Measurements from ENCODE around the gene SLC6A18. TPM values are rescaled to one million over a fixed set of nuclear protein-coding genes. Genes with fewer than 3 reads are reported as not detected.

Gene SLC6A18
- total RNA-seq, 1 donor from 2014 or later = not detected

DNA sequence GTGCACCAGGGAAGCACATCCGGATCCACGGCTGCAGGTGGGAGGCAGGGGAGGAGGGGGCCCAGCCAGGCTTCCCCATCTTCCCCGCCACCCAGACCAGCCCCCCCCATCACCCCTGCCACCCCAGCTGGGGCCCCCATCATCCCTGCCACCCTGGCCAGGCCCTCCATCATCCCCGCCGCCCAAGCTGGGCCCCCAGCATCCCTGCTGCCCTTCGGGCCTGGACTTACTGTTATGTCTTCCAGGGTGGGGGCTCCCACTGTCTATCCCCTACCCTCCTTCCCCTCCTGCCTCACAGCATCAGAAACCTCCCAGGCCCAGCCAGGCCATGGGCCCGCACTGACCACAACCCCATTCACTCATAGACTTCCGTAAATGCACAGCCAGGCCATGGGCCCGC is 27.5 kb downstream of the SLC6A18 start:
- Mint-ChIP-seq H3K9me3 (ENCODE audit: unreplicated experiment) (no peaks in the 10 kb centered on the region), H3K4me3 (ENCODE audit: unreplicated experiment) (no peak overlapping the region), H3K4me1 (ENCODE audit: low read depth, unreplicated experiment) (no peaks in the 10 kb centered on the region), H3K27ac (ENCODE audit: unreplicated experiment) (no peak overlapping the region), H3K36me3 (ENCODE audit: low read depth, unreplicated experiment) (peaks cover 3% of the 10 kb centered on the region), H3K27me3 (ENCODE audit: low read depth, unreplicated experiment) (peaks cover 29% of the 10 kb centered on the region)
- no peak for DNase-seq (ENCODE audit: low read depth)
- no peak overlapping the region for H3K4me3 ChIP-seq (ENCODE audit: insufficient read depth, low read depth, low read length)
- no peak overlapping the region for H3K4me2 ChIP-seq (ENCODE audit: low read length)
- no peaks in the 10 kb centered on the region for H3K36me3 ChIP-seq (ENCODE audit: insufficient read depth, low read length)
- H3K27me3 ChIP-seq (ENCODE audit: insufficient read depth, low read length) = no peaks in the 10 kb centered on the region
- H2AFZ ChIP-seq (ENCODE audit: low read depth, low read length) = no peak overlapping the region
- no peaks in the 10 kb centered on the region for H3K4me1 ChIP-seq (ENCODE audit: insufficient read depth, low read length)
- no peak overlapping the region for H3K27ac ChIP-seq (ENCODE audit: low read depth, low read length)
- H3K9ac ChIP-seq (ENCODE audit: low read length) = no peak overlapping the region
- no peaks in the 10 kb centered on the region for H4K20me1 ChIP-seq (ENCODE audit: insufficient read depth, low read length)
- H3K9me3 ChIP-seq (ENCODE audit: insufficient read depth, low read depth, low read length) = peaks cover 3% of the 10 kb centered on the region
- no peak for FAIRE-seq
- no peaks in the 10 kb centered on the region for H3K79me2 ChIP-seq (ENCODE audit: insufficient read depth, low read length)
- TF ChIP-seq, protein P1, sequence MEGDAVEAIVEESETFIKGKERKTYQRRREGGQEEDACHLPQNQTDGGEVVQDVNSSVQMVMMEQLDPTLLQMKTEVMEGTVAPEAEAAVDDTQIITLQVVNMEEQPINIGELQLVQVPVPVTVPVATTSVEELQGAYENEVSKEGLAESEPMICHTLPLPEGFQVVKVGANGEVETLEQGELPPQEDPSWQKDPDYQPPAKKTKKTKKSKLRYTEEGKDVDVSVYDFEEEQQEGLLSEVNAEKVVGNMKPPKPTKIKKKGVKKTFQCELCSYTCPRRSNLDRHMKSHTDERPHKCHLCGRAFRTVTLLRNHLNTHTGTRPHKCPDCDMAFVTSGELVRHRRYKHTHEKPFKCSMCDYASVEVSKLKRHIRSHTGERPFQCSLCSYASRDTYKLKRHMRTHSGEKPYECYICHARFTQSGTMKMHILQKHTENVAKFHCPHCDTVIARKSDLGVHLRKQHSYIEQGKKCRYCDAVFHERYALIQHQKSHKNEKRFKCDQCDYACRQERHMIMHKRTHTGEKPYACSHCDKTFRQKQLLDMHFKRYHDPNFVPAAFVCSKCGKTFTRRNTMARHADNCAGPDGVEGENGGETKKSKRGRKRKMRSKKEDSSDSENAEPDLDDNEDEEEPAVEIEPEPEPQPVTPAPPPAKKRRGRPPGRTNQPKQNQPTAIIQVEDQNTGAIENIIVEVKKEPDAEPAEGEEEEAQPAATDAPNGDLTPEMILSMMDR (IDR thresholded peaks at IDR 0.05; ENCODE audit: insufficient read depth, low read depth, low read length) = no peak
- TF ChIP-seq EZH2 (IDR thresholded peaks at IDR 0.05; ENCODE audit: insufficient read depth, low read length) = no peak

DNA sequence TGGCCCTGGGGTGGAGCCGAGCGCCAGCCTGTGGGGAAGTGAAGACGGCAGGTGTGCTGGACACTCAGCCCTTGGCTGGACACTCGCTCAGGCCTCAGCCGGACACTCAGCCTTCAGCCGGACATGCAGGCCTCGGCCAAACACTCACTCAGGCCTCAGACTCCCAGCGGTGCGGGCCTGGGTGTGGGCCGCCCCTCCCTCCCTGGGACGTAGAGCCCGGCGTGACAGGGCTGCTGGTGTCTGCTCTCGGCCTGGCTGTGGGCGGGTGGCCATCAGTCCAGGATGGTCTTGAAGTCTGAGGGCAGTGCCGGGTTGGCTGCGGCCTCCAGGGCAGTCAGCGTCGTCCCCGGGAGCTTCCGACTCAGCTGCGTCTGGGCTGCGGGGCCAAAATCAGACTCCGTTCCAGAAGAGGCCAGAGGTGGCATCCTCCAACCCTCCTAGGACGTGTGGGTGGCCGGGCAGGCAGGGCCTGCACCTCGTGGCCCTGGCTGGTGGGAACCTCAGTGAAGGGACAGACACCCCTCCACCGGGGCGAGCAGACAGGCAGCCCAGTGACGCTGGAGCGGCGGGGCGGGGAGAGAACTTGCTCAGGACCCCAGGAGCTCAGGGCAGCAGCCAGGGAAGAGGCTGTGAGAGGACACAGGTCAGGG is 28.4 kb downstream of the SLC6A18 start:
- DNase-seq (ENCODE audit: low read depth) = no peak
- Histone ChIP-seq H3K79me2 (ENCODE audit: insufficient read depth, low read length) (no peaks in the 10 kb centered on the region), H3K36me3 (ENCODE audit: insufficient read depth, low read length) (no peaks in the 10 kb centered on the region), H3K27ac (ENCODE audit: low read depth, low read length) (no peak overlapping the region), H2AFZ (ENCODE audit: low read depth, low read length) (no peak overlapping the region), H3K27me3 (ENCODE audit: insufficient read depth, low read length) (no peaks in the 10 kb centered on the region), H4K20me1 (ENCODE audit: insufficient read depth, low read length) (no peaks in the 10 kb centered on the region), H3K4me3 (ENCODE audit: insufficient read depth, low read depth, low read length) (no peak overlapping the region), H3K4me1 (ENCODE audit: insufficient read depth, low read length) (no peaks in the 10 kb centered on the region), H3K9ac (ENCODE audit: low read length) (no peak overlapping the region), H3K4me2 (ENCODE audit: low read length) (no peak overlapping the region), H3K9me3 (ENCODE audit: insufficient read depth, low read depth, low read length) (peaks cover 5% of the 10 kb centered on the region)
- Mint-ChIP-seq H3K36me3 (ENCODE audit: low read depth, unreplicated experiment) (peaks cover 5% of the 10 kb centered on the region), H3K4me1 (ENCODE audit: low read depth, unreplicated experiment) (peaks cover 3% of the 10 kb centered on the region), H3K4me3 (ENCODE audit: unreplicated experiment) (no peak overlapping the region), H3K27me3 (ENCODE audit: low read depth, unreplicated experiment) (peaks cover 30% of the 10 kb centered on the region), H3K27ac (ENCODE audit: unreplicated experiment) (no peak overlapping the region), H3K9me3 (ENCODE audit: unreplicated experiment) (no peaks in the 10 kb centered on the region)
- no peak for FAIRE-seq
- TF ChIP-seq, protein P1 (IDR thresholded peaks at IDR 0.05; ENCODE audit: insufficient read depth, low read depth, low read length) = no peak
- no peak for TF ChIP-seq EZH2 (IDR thresholded peaks at IDR 0.05; ENCODE audit: insufficient read depth, low read length)

DNA sequence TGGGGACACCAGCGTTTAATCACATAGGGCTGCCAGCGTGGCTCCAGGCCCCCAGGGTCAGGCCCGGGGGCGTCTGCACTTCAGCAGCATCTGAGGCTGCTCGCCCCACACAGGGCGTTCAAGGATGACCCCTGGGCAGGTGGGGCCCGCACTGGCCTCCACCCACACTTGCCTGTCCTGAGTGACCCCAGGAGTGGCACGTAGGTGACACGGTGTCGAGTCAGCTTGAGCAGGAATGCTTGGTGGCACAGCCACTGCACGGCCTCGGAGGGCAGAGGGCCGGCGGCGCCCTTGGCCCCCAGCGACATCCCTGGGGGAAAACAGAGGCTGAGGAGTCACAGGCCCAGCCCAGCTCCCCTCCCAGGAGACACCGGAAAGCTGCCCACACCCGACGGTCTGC is 29.0 kb downstream of the SLC6A18 start:
- Histone ChIP-seq H3K9me3 (ENCODE audit: insufficient read depth, low read depth, low read length) (peaks cover 5% of the 10 kb centered on the region), H3K4me1 (ENCODE audit: insufficient read depth, low read length) (no peaks in the 10 kb centered on the region), H3K4me2 (ENCODE audit: low read length) (no peak overlapping the region), H3K27ac (ENCODE audit: low read depth, low read length) (no peak overlapping the region), H3K9ac (ENCODE audit: low read length) (no peak overlapping the region), H2AFZ (ENCODE audit: low read depth, low read length) (no peak overlapping the region), H3K27me3 (ENCODE audit: insufficient read depth, low read length) (no peaks in the 10 kb centered on the region), H3K36me3 (ENCODE audit: insufficient read depth, low read length) (no peaks in the 10 kb centered on the region), H3K79me2 (ENCODE audit: insufficient read depth, low read length) (no peaks in the 10 kb centered on the region), H4K20me1 (ENCODE audit: insufficient read depth, low read length) (no peaks in the 10 kb centered on the region), H3K4me3 (ENCODE audit: insufficient read depth, low read depth, low read length) (no peak overlapping the region)
- Mint-ChIP-seq H3K4me1 (ENCODE audit: low read depth, unreplicated experiment) (peaks cover 4% of the 10 kb centered on the region), H3K4me3 (ENCODE audit: unreplicated experiment) (no peak overlapping the region), H3K36me3 (ENCODE audit: low read depth, unreplicated experiment) (peaks cover 6% of the 10 kb centered on the region), H3K27me3 (ENCODE audit: low read depth, unreplicated experiment) (peaks cover 32% of the 10 kb centered on the region), H3K9me3 (ENCODE audit: unreplicated experiment) (no peaks in the 10 kb centered on the region), H3K27ac (ENCODE audit: unreplicated experiment) (no peak overlapping the region)
- FAIRE-seq (no peak), DNase-seq (ENCODE audit: low read depth) (no peak)
- no peak for TF ChIP-seq EZH2 (IDR thresholded peaks at IDR 0.05; ENCODE audit: insufficient read depth, low read length)
- TF ChIP-seq, protein P1 (IDR thresholded peaks at IDR 0.05; ENCODE audit: insufficient read depth, low read depth, low read length) = no peak
